ENCODE results near the gene KLK3.
A peak's percentile ranks its signal among the peaks of the same experiment; 100 is the strongest.
"Not testable (repeated sequence)": the region's sequence is repeated elsewhere in the genome, so short reads cannot be mapped to it uniquely, and the experiment has no call there.

Gene KLK3

DNA sequence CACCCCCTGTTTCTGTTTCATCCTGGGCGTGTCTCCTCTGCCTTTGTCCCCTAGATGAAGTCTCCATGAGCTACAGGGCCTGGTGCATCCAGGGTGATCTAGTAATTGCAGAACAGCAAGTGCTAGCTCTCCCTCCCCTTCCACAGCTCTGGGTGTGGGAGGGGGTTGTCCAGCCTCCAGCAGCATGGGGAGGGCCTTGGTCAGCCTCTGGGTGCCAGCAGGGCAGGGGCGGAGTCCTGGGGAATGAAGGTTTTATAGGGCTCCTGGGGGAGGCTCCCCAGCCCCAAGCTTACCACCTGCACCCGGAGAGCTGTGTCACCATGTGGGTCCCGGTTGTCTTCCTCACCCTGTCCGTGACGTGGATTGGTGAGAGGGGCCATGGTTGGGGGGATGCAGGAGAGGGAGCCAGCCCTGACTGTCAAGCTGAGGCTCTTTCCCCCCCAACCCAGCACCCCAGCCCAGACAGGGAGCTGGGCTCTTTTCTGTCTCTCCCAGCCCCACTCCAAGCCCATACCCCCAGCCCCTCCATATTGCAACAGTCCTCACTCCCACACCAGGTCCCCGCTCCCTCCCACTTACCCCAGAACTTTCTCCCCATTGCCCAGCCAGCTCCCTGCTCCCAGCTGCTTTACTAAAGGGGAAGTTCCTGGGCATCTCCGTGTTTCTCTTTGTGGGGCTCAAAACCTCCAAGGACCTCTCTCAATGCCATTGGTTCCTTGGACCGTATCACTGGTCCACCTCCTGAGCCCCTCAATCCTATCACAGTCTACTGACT is at the start of gene KLK3:
Gene KLK3, plus strand, starts transcription at position 280 of the 775 bp plus-strand sequence. Its CDS starts 41 bp downstream, at position 321.
- no peak within 1 kb of the TSS for H3K4me3 ChIP-seq (ENCODE audit: low read depth, low read length)
- H3K36me3 ChIP-seq (ENCODE audit: control insufficient read depth, insufficient read depth, low read length), result no peaks in the 10 kb centered on the region
- H3K9ac ChIP-seq (ENCODE audit: low read depth, low read length), result no peak within 1 kb of the TSS
- peaks cover 57% of the 10 kb centered on the region for H3K27me3 ChIP-seq (ENCODE audit: control insufficient read depth, insufficient read depth, low read length)
- H3K4me1 ChIP-seq (ENCODE audit: control insufficient read depth, insufficient read depth, low read length), result peaks cover 6% of the 10 kb centered on the region
- no peaks in the 10 kb centered on the region for H3K9me3 ChIP-seq (ENCODE audit: control insufficient read depth, insufficient read depth, low read length)

DNA sequence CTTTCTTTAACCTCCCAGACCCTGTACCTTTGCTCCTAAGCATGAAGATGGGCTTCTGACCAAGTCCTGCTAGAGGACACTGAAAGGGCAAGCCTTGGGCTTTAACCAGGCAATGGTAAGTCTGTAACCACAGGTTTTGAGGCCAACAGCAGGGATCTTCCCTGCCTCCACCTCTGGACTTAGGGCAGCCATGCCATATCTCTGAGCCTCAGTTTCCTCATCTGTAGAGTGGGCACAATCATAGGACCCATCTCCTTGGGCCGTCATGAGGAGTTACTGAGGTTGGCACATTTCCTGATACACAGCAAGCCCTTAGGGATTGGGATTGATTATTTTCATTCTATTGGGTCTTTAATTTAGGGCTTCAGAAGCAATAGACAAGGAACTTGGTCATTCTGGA is 45.9 kb upstream of the KLK3 start:
- no peak overlapping the region for H3K9ac ChIP-seq (ENCODE audit: low read depth, low read length)
- no peaks in the 10 kb centered on the region for H3K4me1 ChIP-seq (ENCODE audit: control insufficient read depth, insufficient read depth, low read length)
- H3K36me3 ChIP-seq (ENCODE audit: control insufficient read depth, insufficient read depth, low read length), result peaks cover 1% of the 10 kb centered on the region
- H3K9me3 ChIP-seq (ENCODE audit: control insufficient read depth, insufficient read depth, low read length), result no peaks in the 10 kb centered on the region
- H3K27me3 ChIP-seq (ENCODE audit: control insufficient read depth, insufficient read depth, low read length), result peaks cover 20% of the 10 kb centered on the region
- H3K4me3 ChIP-seq (ENCODE audit: low read depth, low read length), result no peak overlapping the region

DNA sequence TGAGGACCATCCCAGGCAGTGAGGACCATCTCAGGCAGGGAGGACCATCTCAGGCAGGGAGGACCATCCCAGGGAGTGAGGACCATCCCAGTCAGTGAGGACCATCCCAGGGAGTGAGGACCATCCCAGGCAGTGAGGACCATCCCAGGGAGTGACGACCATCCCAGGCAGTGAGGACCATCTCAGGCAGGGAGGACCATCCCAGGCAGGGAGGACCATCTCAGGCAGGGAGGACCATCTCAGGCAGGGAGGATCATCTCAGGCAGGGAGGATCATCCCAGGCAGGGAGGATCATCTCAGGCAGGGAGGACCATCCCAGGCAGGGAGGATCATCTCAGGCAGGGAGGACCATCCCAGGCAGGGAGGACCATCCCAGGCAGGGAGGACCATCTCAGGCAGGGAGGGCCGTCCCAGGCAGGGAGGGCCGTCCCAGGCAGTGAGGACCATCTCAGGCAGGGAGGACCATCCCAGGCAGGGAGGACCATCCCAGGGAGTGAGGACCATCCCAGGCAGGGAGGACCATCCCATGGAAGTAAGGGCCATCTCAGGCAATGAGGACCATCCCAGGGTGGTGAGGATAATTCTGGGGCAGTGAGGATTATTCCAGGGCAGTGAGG is 43.0 kb upstream of the KLK3 start:
- not testable (repeated sequence) for H3K4me3 ChIP-seq (ENCODE audit: low read depth, low read length); H3K9me3 ChIP-seq (ENCODE audit: control insufficient read depth, insufficient read depth, low read length); H3K4me1 ChIP-seq (ENCODE audit: control insufficient read depth, insufficient read depth, low read length); H3K36me3 ChIP-seq (ENCODE audit: control insufficient read depth, insufficient read depth, low read length); H3K9ac ChIP-seq (ENCODE audit: low read depth, low read length)
- peaks cover 39% of the 10 kb centered on the region for H3K27me3 ChIP-seq (ENCODE audit: control insufficient read depth, insufficient read depth, low read length)

DNA sequence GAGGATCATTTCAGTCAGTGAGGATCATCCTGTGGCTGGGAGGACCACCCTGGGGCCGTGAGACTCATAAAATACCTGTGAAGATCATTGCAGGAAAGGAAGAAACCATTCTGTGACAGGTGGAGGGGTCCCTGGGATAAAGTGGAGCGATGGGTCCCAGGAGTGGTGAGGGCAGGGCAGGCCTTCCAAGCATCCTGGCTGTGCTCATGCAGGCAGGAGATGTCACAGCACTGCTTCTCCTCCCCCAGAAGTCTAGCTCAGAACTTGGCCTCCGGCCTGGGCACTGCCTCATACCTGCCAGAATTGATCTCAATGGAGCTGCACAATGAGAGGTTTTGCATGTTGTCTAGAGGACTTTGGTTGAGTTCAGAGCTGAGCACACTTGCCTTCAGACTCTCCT is 42.2 kb upstream of the KLK3 start:
- H3K4me1 ChIP-seq (ENCODE audit: control insufficient read depth, insufficient read depth, low read length), result peaks cover 3% of the 10 kb centered on the region
- H3K36me3 ChIP-seq (ENCODE audit: control insufficient read depth, insufficient read depth, low read length), result no peaks in the 10 kb centered on the region
- no peaks in the 10 kb centered on the region for H3K9me3 ChIP-seq (ENCODE audit: control insufficient read depth, insufficient read depth, low read length)
- H3K4me3 ChIP-seq (ENCODE audit: low read depth, low read length), result no peak overlapping the region
- peaks cover 40% of the 10 kb centered on the region for H3K27me3 ChIP-seq (ENCODE audit: control insufficient read depth, insufficient read depth, low read length)
- H3K9ac ChIP-seq (ENCODE audit: low read depth, low read length), result no peak overlapping the region

GRCh38 chr19:50814883-50815282 is 39.8 kb upstream of the KLK3 start:
- no peaks in the 10 kb centered on the region for H3K9me3 ChIP-seq (ENCODE audit: control insufficient read depth, insufficient read depth, low read length)
- H3K4me1 ChIP-seq (ENCODE audit: control insufficient read depth, insufficient read depth, low read length), result peaks cover 9% of the 10 kb centered on the region
- H3K27me3 ChIP-seq (ENCODE audit: control insufficient read depth, insufficient read depth, low read length), result peaks cover 51% of the 10 kb centered on the region
- H3K36me3 ChIP-seq (ENCODE audit: control insufficient read depth, insufficient read depth, low read length), result no peaks in the 10 kb centered on the region
- H3K4me3 ChIP-seq (ENCODE audit: low read depth, low read length), result no peak overlapping the region
- H3K9ac ChIP-seq (ENCODE audit: low read depth, low read length), result no peak overlapping the region

- Histone ChIP-seq H3K4me1 (ENCODE audit: control insufficient read depth, insufficient read depth, low read length) (peaks cover 11% of the 10 kb centered on the region), H3K36me3 (ENCODE audit: control insufficient read depth, insufficient read depth, low read length) (no peaks in the 10 kb centered on the region), H3K27me3 (ENCODE audit: control insufficient read depth, insufficient read depth, low read length) (peaks cover 54% of the 10 kb centered on the region), H3K9ac (ENCODE audit: low read depth, low read length) (no peak overlapping the region), H3K9me3 (ENCODE audit: control insufficient read depth, insufficient read depth, low read length) (no peaks in the 10 kb centered on the region), H3K4me3 (ENCODE audit: low read depth, low read length) (no peak overlapping the region)
Measured at GRCh38 chr19:50815439-50815838, 39.3 kb upstream of the KLK3 start.

GRCh38 chr19:50817941-50818858 is 36.5 kb upstream of the KLK3 start:
- Histone ChIP-seq H3K27me3 (ENCODE audit: control insufficient read depth, insufficient read depth, low read length) (peaks cover 66% of the 10 kb centered on the region), H3K9me3 (ENCODE audit: control insufficient read depth, insufficient read depth, low read length) (no peaks in the 10 kb centered on the region), H3K36me3 (ENCODE audit: control insufficient read depth, insufficient read depth, low read length) (no peaks in the 10 kb centered on the region), H3K4me3 (ENCODE audit: low read depth, low read length) (peak overlapping the region; percentile 85), H3K9ac (ENCODE audit: low read depth, low read length) (no peak overlapping the region), H3K4me1 (ENCODE audit: control insufficient read depth, insufficient read depth, low read length) (peaks cover 18% of the 10 kb centered on the region)

GRCh38 chr19:50818859-50819472 is 35.7 kb upstream of the KLK3 start:
- H3K4me3 ChIP-seq (ENCODE audit: low read depth, low read length), result peak overlapping the region; percentile 85
- H3K4me1 ChIP-seq (ENCODE audit: control insufficient read depth, insufficient read depth, low read length), result peaks cover 18% of the 10 kb centered on the region
- no peak overlapping the region for H3K9ac ChIP-seq (ENCODE audit: low read depth, low read length)
- peaks cover 66% of the 10 kb centered on the region for H3K27me3 ChIP-seq (ENCODE audit: control insufficient read depth, insufficient read depth, low read length)
- H3K36me3 ChIP-seq (ENCODE audit: control insufficient read depth, insufficient read depth, low read length), result no peaks in the 10 kb centered on the region
- no peaks in the 10 kb centered on the region for H3K9me3 ChIP-seq (ENCODE audit: control insufficient read depth, insufficient read depth, low read length)

DNA sequence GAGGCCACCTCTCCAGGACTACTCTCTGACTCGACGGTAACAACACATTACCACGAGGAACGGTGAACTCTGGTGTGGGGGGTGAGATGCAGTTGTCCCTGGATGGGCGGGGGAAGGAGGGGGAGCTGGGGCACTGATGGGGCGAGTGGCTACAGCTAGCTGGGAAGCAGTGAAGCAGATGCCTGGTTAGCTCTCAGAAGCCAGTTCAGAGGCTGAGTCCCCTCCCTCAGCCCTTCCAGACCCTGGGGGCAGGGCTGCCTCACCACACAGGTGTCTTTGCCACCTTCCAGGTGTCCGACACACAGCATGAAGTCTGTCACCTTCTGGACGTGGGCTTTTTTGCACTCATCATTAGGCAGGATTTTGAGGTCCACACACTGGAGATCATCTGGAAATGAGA is 35.1 kb upstream of the KLK3 start:
- no peaks in the 10 kb centered on the region for H3K9me3 ChIP-seq (ENCODE audit: control insufficient read depth, insufficient read depth, low read length)
- H3K9ac ChIP-seq (ENCODE audit: low read depth, low read length), result no peak overlapping the region
- H3K27me3 ChIP-seq (ENCODE audit: control insufficient read depth, insufficient read depth, low read length), result peaks cover 63% of the 10 kb centered on the region
- H3K4me3 ChIP-seq (ENCODE audit: low read depth, low read length), result peak overlapping the region; percentile 6
- H3K4me1 ChIP-seq (ENCODE audit: control insufficient read depth, insufficient read depth, low read length), result peaks cover 18% of the 10 kb centered on the region
- H3K36me3 ChIP-seq (ENCODE audit: control insufficient read depth, insufficient read depth, low read length), result no peaks in the 10 kb centered on the region

DNA sequence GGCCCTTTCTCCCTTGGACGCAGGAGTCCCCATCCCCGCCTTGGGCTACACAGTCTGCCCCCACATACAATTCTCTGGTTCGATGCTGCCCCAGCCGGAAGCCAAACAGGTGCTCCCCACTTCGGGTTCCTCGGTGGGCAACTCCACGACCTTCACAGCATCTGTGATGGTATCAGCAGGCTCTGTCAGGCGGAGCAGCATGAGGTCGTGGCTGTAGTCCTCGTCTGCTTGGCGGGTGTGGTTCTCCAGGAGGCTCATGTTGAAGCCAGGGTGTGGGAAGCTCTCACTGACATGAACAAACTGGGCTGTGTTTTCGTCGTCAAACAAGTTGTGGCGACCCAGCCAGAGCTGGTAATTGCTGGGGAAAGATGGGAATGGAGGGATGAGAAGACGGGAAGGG is 34.6 kb upstream of the KLK3 start:
- Histone ChIP-seq H3K4me3 (ENCODE audit: low read depth, low read length) (peak overlapping the region; percentile 6), H3K27me3 (ENCODE audit: control insufficient read depth, insufficient read depth, low read length) (peaks cover 58% of the 10 kb centered on the region), H3K36me3 (ENCODE audit: control insufficient read depth, insufficient read depth, low read length) (no peaks in the 10 kb centered on the region), H3K4me1 (ENCODE audit: control insufficient read depth, insufficient read depth, low read length) (peaks cover 18% of the 10 kb centered on the region), H3K9me3 (ENCODE audit: control insufficient read depth, insufficient read depth, low read length) (no peaks in the 10 kb centered on the region), H3K9ac (ENCODE audit: low read depth, low read length) (no peak overlapping the region)

DNA sequence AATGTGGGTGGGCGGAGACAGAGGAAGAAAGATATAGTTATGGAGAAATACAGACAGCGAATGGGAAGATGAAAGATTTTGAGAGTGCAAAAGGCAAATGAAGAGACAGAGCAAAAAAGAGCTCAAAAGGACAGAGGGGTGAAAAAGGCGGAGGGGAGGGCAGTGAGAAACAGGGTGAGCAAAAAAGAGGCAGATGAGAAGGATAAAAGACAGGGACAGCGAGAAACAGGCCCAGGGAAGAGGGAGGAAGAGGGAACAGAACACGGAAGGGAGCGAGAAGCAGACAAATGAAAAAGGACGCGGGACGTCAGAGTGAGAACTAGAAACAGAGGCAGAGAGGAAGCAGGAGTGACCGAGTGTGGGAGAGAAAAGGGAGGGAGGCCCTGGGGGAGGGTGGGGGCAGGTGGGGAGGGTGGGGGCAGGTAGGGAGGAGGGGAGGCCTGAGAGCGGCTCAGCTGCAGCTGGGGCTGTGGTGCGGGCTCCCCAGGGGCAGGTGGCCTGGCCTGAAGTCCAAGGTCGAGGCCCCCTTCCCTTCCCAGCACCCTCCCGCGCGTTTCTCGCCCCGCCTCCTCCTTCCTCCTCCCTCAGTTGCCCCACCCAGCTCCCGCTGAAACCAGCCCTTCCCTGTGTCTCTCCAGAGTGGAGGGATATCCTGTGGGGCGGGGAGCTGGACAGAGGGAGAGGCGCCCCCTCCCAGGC is 34.0 kb upstream of the KLK3 start:
- peaks cover 53% of the 10 kb centered on the region for H3K27me3 ChIP-seq (ENCODE audit: control insufficient read depth, insufficient read depth, low read length)
- H3K36me3 ChIP-seq (ENCODE audit: control insufficient read depth, insufficient read depth, low read length), result no peaks in the 10 kb centered on the region
- no peak overlapping the region for H3K9ac ChIP-seq (ENCODE audit: low read depth, low read length)
- peaks cover 18% of the 10 kb centered on the region for H3K4me1 ChIP-seq (ENCODE audit: control insufficient read depth, insufficient read depth, low read length)
- H3K4me3 ChIP-seq (ENCODE audit: low read depth, low read length), result peak overlapping the region; percentile 28
- no peaks in the 10 kb centered on the region for H3K9me3 ChIP-seq (ENCODE audit: control insufficient read depth, insufficient read depth, low read length)
